Neural progenitor cell (in vitro differentiated cells): ENCODE results near the gene LRRC51. TPM values are rescaled to one million over a fixed set of nuclear protein-coding genes. Genes with fewer than 3 reads are reported as not detected.

Experiments used
- DNase-seq: peaks from one replicate; pipeline ENCODE4 v3.0.0-alpha.2; 2016; ENCODE audit warnings: low spot score
- H2AFZ ChIP-seq: fragments of 200-600 bp; sonication (generic); replicated peaks from 2 replicates; pipeline ENCODE4 v1.6.1; 2016; ENCODE audit warnings: antibody characterized with exemption
- H3F3A ChIP-seq: fragments of 200-600 bp; sonication (generic); 2 replicates; pipeline ENCODE4 v1.6.1; 2016; ENCODE audit warnings: antibody characterized with exemption, low read depth
- H3K27ac ChIP-seq: fragments of 200-600 bp; sonication (generic); 2 replicates; pipeline ENCODE4 v1.5.1; 2016; ENCODE audit warnings: mild to moderate bottlenecking
- H3K27me3 ChIP-seq: fragments of 200-600 bp; sonication (generic); 2 replicates; pipeline ENCODE4 v1.6.1; 2016; ENCODE audit warnings: mild to moderate bottlenecking, moderate library complexity
- H3K36me3 ChIP-seq: fragments of 200-600 bp; sonication (generic); 2 replicates; pipeline ENCODE4 v1.5.1; 2016
- H3K4me1 ChIP-seq: fragments of 200-600 bp; sonication (generic); 2 replicates; pipeline ENCODE4 v1.6.1; 2016; ENCODE audit warnings: mixed run types
- H3K4me2 ChIP-seq: fragments of 200-600 bp; sonication (generic); 2 replicates; pipeline ENCODE4 v1.6.1; 2016
- H3K4me3 ChIP-seq: fragments of 200-600 bp; sonication (generic); 2 replicates; pipeline ENCODE4 v1.5.1; 2016
- H3K79me2 ChIP-seq: fragments of 200-600 bp; sonication (generic); 2 replicates; pipeline ENCODE4 v1.6.1; 2016; ENCODE audit warnings: low read depth
- H3K9ac ChIP-seq: fragments of 200-600 bp; sonication (generic); 2 replicates; pipeline ENCODE4 v1.6.1; 2016
- H3K9me3 ChIP-seq: fragments of 200-600 bp; sonication (generic); 2 replicates; pipeline ENCODE4 v1.5.1; 2016; ENCODE audit warnings: low read depth
- H4K20me1 ChIP-seq: fragments of 200-600 bp; sonication (generic); 2 replicates; pipeline ENCODE4 v1.6.1; 2016; ENCODE audit warnings: low read depth
- H3K27ac Mint-ChIP-seq: 3 replicates; pipeline ENCODE4 v1.8.0; 2021; ENCODE audit warnings: mixed read lengths
- H3K27me3 Mint-ChIP-seq: 2 replicates; pipeline ENCODE4 v1.8.0; 2022; ENCODE audit warnings: low read depth, mild to moderate bottlenecking, inconsistent platforms, moderate library complexity, mixed read lengths; ENCODE audit not compliant: insufficient read depth
- H3K36me3 Mint-ChIP-seq: 3 replicates; pipeline ENCODE4 v1.8.0; 2021; ENCODE audit warnings: mixed read lengths
- H3K4me1 Mint-ChIP-seq: 3 replicates; pipeline ENCODE4 v1.8.0; 2021; ENCODE audit warnings: mixed read lengths
- H3K4me3 Mint-ChIP-seq: 3 replicates; pipeline ENCODE4 v1.8.0; 2021; ENCODE audit warnings: mild to moderate bottlenecking, moderate library complexity, mixed read lengths
- H3K9me3 Mint-ChIP-seq: 3 replicates; pipeline ENCODE4 v1.8.0; 2020; ENCODE audit warnings: mixed read lengths
- CTCF ChIP-seq: fragments of 200-600 bp; sonication (generic); IDR thresholded peaks from 2 replicates; pipeline ENCODE4 v1.5.1; 2017; ENCODE audit warnings: antibody characterized with exemption, mild to moderate bottlenecking
- EZH2 ChIP-seq: fragments of 200-600 bp; sonication (generic); IDR thresholded peaks from 2 replicates; pipeline ENCODE4 v1.6.1; 2017; ENCODE audit warnings: antibody characterized with exemption, mild to moderate bottlenecking, moderate library complexity
- EZH2phosphoT487 ChIP-seq: fragments of 200-600 bp; sonication (generic); IDR thresholded peaks from 2 replicates; pipeline ENCODE4 v1.6.1; 2017; ENCODE audit warnings: antibody characterized with exemption
- total RNA-seq: library from RNA; depleted of rRNA; stranded (reverse); fragments of >200 nt; gene quantifications from 2 replicates; pipeline ENCODE4 v1.2.3, GENCODE V29; 2015; ENCODE audit warnings: low replicate concordance

Gene LRRC51
- total RNA-seq, 1 donor from 2014 or later = 10.5 TPM

- TF ChIP-seq EZH2 = no peak
- TF ChIP-seq CTCF = no peak
- no peak for TF ChIP-seq EZH2phosphoT487
- H3K27ac ChIP-seq = peak overlapping the region; percentile 60
- no peaks in the 10 kb centered on the region for H3K9me3 ChIP-seq
Observed at GRCh38 chr11:72085621-72086351, 5.1 kb downstream of the LRRC51 start.

GRCh38 chr11:72088076-72088808 is 7.6 kb downstream of the LRRC51 start:
- Mint-ChIP-seq H3K27ac (no peak overlapping the region), H3K36me3 (no peaks in the 10 kb centered on the region), H3K27me3 (peaks cover 5% of the 10 kb centered on the region), H3K4me1 (peaks cover 10% of the 10 kb centered on the region), H3K4me3 (no peak overlapping the region), H3K9me3 (no peaks in the 10 kb centered on the region)
- no peaks in the 10 kb centered on the region for H3K79me2 ChIP-seq
- peaks cover 24% of the 10 kb centered on the region for H3F3A ChIP-seq
- TF ChIP-seq EZH2 (no peak), CTCF (no peak), EZH2phosphoT487 (no peak)
- no peaks in the 10 kb centered on the region for H3K9me3 ChIP-seq
- no peaks in the 10 kb centered on the region for H3K36me3 ChIP-seq
- H4K20me1 ChIP-seq = no peaks in the 10 kb centered on the region
- H3K27me3 ChIP-seq = no peaks in the 10 kb centered on the region
- H3K4me1 ChIP-seq = peaks cover 9% of the 10 kb centered on the region
- no peak overlapping the region for H3K4me3 ChIP-seq
- no peak overlapping the region for H3K27ac ChIP-seq
- no peak overlapping the region for H2AFZ ChIP-seq
- no peak overlapping the region for H3K9ac ChIP-seq
- H3K4me2 ChIP-seq = no peak overlapping the region
- no peak for DNase-seq

More at GRCh38 chr11:72085621-72086351, 5.1 kb downstream of the LRRC51 start:
- Histone ChIP-seq H3K4me1 (peaks cover 9% of the 10 kb centered on the region), H2AFZ (no peak overlapping the region), H4K20me1 (no peaks in the 10 kb centered on the region), H3K4me3 (no peak overlapping the region), H3F3A (peaks cover 31% of the 10 kb centered on the region), H3K9ac (no peak overlapping the region), H3K4me2 (peak overlapping the region; percentile 20), H3K79me2 (no peaks in the 10 kb centered on the region), H3K27me3 (no peaks in the 10 kb centered on the region), H3K36me3 (no peaks in the 10 kb centered on the region)
- Mint-ChIP-seq H3K27ac (peak overlapping the region; percentile 50), H3K4me3 (no peak overlapping the region), H3K9me3 (no peaks in the 10 kb centered on the region), H3K36me3 (no peaks in the 10 kb centered on the region), H3K27me3 (no peaks in the 10 kb centered on the region), H3K4me1 (peaks cover 19% of the 10 kb centered on the region)
- no peak for DNase-seq

GRCh38 chr11:72091292-72091691 is 10.6 kb downstream of the LRRC51 start:
- Histone ChIP-seq H3K9ac (no peak overlapping the region), H2AFZ (no peak overlapping the region), H3K4me1 (peaks cover 2% of the 10 kb centered on the region), H3K4me2 (no peak overlapping the region), H3K27me3 (no peaks in the 10 kb centered on the region), H3K36me3 (no peaks in the 10 kb centered on the region), H4K20me1 (no peaks in the 10 kb centered on the region), H3F3A (peaks cover 13% of the 10 kb centered on the region), H3K4me3 (no peak overlapping the region), H3K27ac (no peak overlapping the region), H3K9me3 (no peaks in the 10 kb centered on the region), H3K79me2 (no peaks in the 10 kb centered on the region)
- DNase-seq = peak; percentile 88
- Mint-ChIP-seq H3K4me3 (no peak overlapping the region), H3K27ac (peak overlapping the region; percentile 57), H3K36me3 (peaks cover 3% of the 10 kb centered on the region), H3K4me1 (peaks cover 5% of the 10 kb centered on the region), H3K27me3 (peaks cover 5% of the 10 kb centered on the region), H3K9me3 (no peaks in the 10 kb centered on the region)
- TF ChIP-seq EZH2 (no peak), CTCF (peak; percentile 89), EZH2phosphoT487 (no peak)
